HEK293 (cell line): ENCODE data around the gene CDKL2.
A peak's percentile ranks its signal among the peaks of the same experiment; 100 is the strongest.

Experiments used
- CTCF ChIA-PET: fragments of 350-600 bp; formaldehyde crosslinking; extraction: SDS; loops from one replicate; lab custom pipeline; 2021; ENCODE audit warnings: antibody characterized with exemption; lab: Yijun Ruan, JAX
- POLR2A ChIA-PET: fragments of 300-600 bp; formaldehyde crosslinking; extraction: SDS; loops from one replicate; lab custom pipeline; 2020; ENCODE audit warnings: antibody characterized with exemption, inconsistent platforms; lab: Yijun Ruan, JAX
- H3K27ac ChIP-seq: fragments of 200-500 bp; sonication (Bioruptor generic); 2 replicates; pipeline ENCODE4 v1.5.1; 2014; ENCODE audit warnings: low read depth, low read length, control low read depth, inconsistent platforms; ENCODE audit errors: extremely low read depth
- H3K36me3 ChIP-seq, 2 experiments: fragments of 200-500 bp in 1 of 2; sonication (Bioruptor generic) in 1 of 2; 1 replicate in 1 of 2; 2 replicates in 1 of 2; pipeline ENCODE4 v1.5.1; 2014 to 2017; ENCODE audit warnings: inconsistent platforms in 2 of 2, low read length in 2 of 2; ENCODE audit not compliant: control insufficient read depth in 2 of 2, insufficient read depth in 1 of 2
- H3K4me1 ChIP-seq: fragments of 200-500 bp; sonication (Bioruptor generic); 2 replicates; pipeline ENCODE4 v1.5.1; 2014; ENCODE audit warnings: mild to moderate bottlenecking, low read length, inconsistent platforms; ENCODE audit not compliant: control insufficient read depth, insufficient read depth
- H3K4me3 ChIP-seq: 2 replicates; pipeline ENCODE4 v1.5.1; 2011; ENCODE audit warnings: low read depth, mild to moderate bottlenecking, control low read depth, low read length, moderate library complexity
- H3K9me3 ChIP-seq: fragments of 200-500 bp; sonication (Bioruptor generic); 2 replicates; pipeline ENCODE4 v1.5.1; 2014; ENCODE audit warnings: low read depth, low read length, inconsistent platforms; ENCODE audit not compliant: control insufficient read depth, insufficient read depth
- BCL11A ChIP-seq: fragments of 450-650 bp; formaldehyde crosslinking; IDR thresholded peaks from 2 replicates; pipeline ENCODE4 v1.5.1; 2016; ENCODE audit warnings: low read depth, missing biosample characterization, missing genetic modification characterization
- GLIS1 ChIP-seq: fragments of 450-650 bp; formaldehyde crosslinking; IDR thresholded peaks from 2 replicates; pipeline ENCODE4 v1.5.1; 2016; ENCODE audit warnings: missing biosample characterization, missing genetic modification characterization
- GLIS2 ChIP-seq: fragments of 450-650 bp; formaldehyde crosslinking; IDR thresholded peaks from 2 replicates; pipeline ENCODE4 v1.5.1; 2016; ENCODE audit warnings: missing biosample characterization, missing genetic modification characterization
- PBX3 ChIP-seq: sonication (generic); formaldehyde crosslinking; IDR thresholded peaks from 2 replicates; pipeline ENCODE4 v1.8.1; 2022; ENCODE audit warnings: mild to moderate bottlenecking, moderate library complexity, missing genetic modification reagents
- RBAK ChIP-seq: fragments of 450-650 bp; formaldehyde crosslinking; IDR thresholded peaks from 2 replicates; pipeline ENCODE4 v1.5.1; 2016; ENCODE audit warnings: missing biosample characterization, missing genetic modification characterization
- REPIN1 ChIP-seq: fragments of 450-650 bp; formaldehyde crosslinking; IDR thresholded peaks from 2 replicates; pipeline ENCODE4 v1.5.1; 2017; ENCODE audit warnings: missing biosample characterization, missing genetic modification characterization, low read depth
- SP2 ChIP-seq: fragments of 450-650 bp; formaldehyde crosslinking; IDR thresholded peaks from 2 replicates; pipeline ENCODE4 v1.5.1; 2016; ENCODE audit warnings: missing biosample characterization, missing genetic modification characterization
- SP7 ChIP-seq: fragments of 450-650 bp; formaldehyde crosslinking; IDR thresholded peaks from 2 replicates; pipeline ENCODE4 v1.5.1; 2016; ENCODE audit warnings: missing biosample characterization, missing genetic modification characterization
- ZBTB11 ChIP-seq: fragments of 450-650 bp; formaldehyde crosslinking; conservative IDR thresholded peaks from 2 replicates; pipeline ENCODE4 v1.5.1; 2016; ENCODE audit warnings: low read depth, missing biosample characterization, missing genetic modification characterization
- ZNF112 ChIP-seq: fragments of 450-650 bp; formaldehyde crosslinking; IDR thresholded peaks from 2 replicates; pipeline ENCODE4 v1.5.0; 2017; ENCODE audit warnings: missing biosample characterization, missing genetic modification characterization
- ZNF132 ChIP-seq: fragments of 450-650 bp; formaldehyde crosslinking; IDR thresholded peaks from 2 replicates; pipeline ENCODE4 v1.5.1; 2017; ENCODE audit warnings: missing biosample characterization, missing genetic modification characterization, borderline replicate concordance
- ZNF155 ChIP-seq: fragments of 450-650 bp; formaldehyde crosslinking; IDR thresholded peaks from 2 replicates; pipeline ENCODE4 v1.5.1; 2016; ENCODE audit warnings: missing biosample characterization, missing genetic modification characterization
- ZNF157 ChIP-seq: fragments of 450-650 bp; formaldehyde crosslinking; IDR thresholded peaks from 2 replicates; pipeline ENCODE4 v1.5.1; 2016; ENCODE audit warnings: missing biosample characterization, missing genetic modification characterization
- ZNF175 ChIP-seq: fragments of 450-650 bp; formaldehyde crosslinking; IDR thresholded peaks from 2 replicates; pipeline ENCODE4 v1.5.1; 2016; ENCODE audit warnings: missing biosample characterization, missing genetic modification characterization
- ZNF2 ChIP-seq: fragments of 450-650 bp; formaldehyde crosslinking; IDR thresholded peaks from 2 replicates; pipeline ENCODE4 v1.5.1; 2016; ENCODE audit warnings: missing biosample characterization, missing genetic modification characterization
- ZNF202 ChIP-seq: fragments of 450-650 bp; formaldehyde crosslinking; IDR thresholded peaks from 2 replicates; pipeline ENCODE4 v1.5.1; 2016; ENCODE audit warnings: missing biosample characterization, missing genetic modification characterization, borderline replicate concordance
- ZNF292 ChIP-seq: fragments of 450-650 bp; formaldehyde crosslinking; IDR thresholded peaks from 2 replicates; pipeline ENCODE4 v1.5.1; 2016; ENCODE audit warnings: low read depth, missing biosample characterization, missing genetic modification characterization, borderline replicate concordance
- ZNF311 ChIP-seq: fragments of 450-650 bp; formaldehyde crosslinking; IDR thresholded peaks from 2 replicates; pipeline ENCODE4 v1.5.1; 2017; ENCODE audit warnings: missing biosample characterization, missing genetic modification characterization, borderline replicate concordance
- ZNF433 ChIP-seq: fragments of 450-650 bp; formaldehyde crosslinking; IDR thresholded peaks from 2 replicates; pipeline ENCODE4 v1.5.1; 2016; ENCODE audit warnings: missing biosample characterization, missing genetic modification characterization, low read depth
- ZNF560 ChIP-seq: fragments of 450-650 bp; formaldehyde crosslinking; IDR thresholded peaks from 2 replicates; pipeline ENCODE4 v1.5.1; 2017; ENCODE audit warnings: missing biosample characterization, missing genetic modification characterization, borderline replicate concordance
- ZNF660 ChIP-seq: fragments of 450-650 bp; IDR thresholded peaks from 2 replicates; pipeline ENCODE4 v1.5.1; 2018; ENCODE audit warnings: missing biosample characterization, mild to moderate bottlenecking, missing genetic modification characterization
- ZNF707 ChIP-seq: fragments of 450-650 bp; formaldehyde crosslinking; IDR thresholded peaks from 2 replicates; pipeline ENCODE4 v1.5.1; 2016; ENCODE audit warnings: missing biosample characterization, missing genetic modification characterization
- TF ChIP-seq, protein P1 (sequence below): fragments of 450-650 bp; formaldehyde crosslinking; IDR thresholded peaks from 2 replicates; pipeline ENCODE4 v1.5.1; 2016; ENCODE audit warnings: missing biosample characterization, missing genetic modification characterization
- TF ChIP-seq, protein P2 (sequence below): fragments of 450-650 bp; formaldehyde crosslinking; IDR thresholded peaks from 2 replicates; pipeline ENCODE4 v1.5.1; 2017; ENCODE audit warnings: missing biosample characterization, missing genetic modification characterization

Gene CDKL2

DNA sequence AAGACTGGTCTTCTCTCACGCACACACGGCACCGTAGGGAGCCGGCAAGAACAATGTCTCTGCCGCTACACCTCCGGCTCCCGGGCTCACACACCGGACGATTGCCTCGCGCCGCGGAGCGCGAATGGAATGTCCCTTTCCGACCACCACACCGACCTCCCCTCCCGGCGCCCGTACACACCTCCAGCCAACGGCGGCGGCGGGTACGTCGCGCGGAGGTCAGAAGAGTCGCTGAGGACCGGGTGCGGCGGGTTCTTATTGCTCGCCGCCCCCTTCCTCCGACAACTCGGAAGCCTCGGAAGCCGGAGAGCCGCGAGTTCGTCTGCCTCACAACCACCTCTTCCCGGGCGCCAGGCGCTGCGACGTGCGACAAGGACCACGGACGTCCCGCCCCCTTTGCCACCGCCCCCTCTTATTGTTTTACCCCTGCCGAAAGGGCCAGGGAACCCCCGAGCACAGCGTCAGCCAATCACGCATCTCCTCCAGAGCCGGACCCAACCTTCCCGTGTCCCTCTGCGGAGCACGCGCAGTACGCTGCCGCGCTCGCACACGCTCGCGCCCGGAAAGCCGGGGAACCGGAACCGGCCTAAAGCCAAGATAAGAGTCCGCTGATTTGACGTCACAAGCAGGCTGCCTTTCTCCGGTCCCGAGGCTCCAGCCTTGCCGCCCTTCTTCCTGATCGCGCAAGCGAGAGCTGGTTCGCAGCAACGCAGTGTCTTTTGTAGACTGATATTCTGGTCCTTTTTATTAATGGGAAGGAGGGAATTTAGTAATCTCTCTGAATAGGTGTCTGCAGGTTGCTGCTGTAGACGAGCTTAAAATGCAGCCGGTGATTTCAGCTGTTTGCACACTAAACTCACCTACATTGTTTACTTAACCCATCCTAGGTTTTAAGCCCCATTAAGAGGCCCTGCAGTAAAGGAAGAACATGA lies 43.0 kb upstream of the CDKL2 start, which contains the start of gene G3BP2 (continued):
- TF ChIP-seq PBX3 (CRISPR knock-in tag): peak; percentile 41; the same call in 1 of the 2 replicates
- TF ChIP-seq ZBTB11 (tag by site-specific recombination): peak; percentile 74
- TF ChIP-seq ZNF155 (tag by site-specific recombination): no peak
- peak; percentile 5; the same call in 1 of the 2 replicates for TF ChIP-seq SP7 (tag by site-specific recombination)
- TF ChIP-seq BCL11A (tag by site-specific recombination): no peak
- 0 out of 2 replicates have a peak, but pooled peaks have one; percentile 3 for TF ChIP-seq ZNF2 (tag by site-specific recombination)
- peak; percentile 96 for TF ChIP-seq SP2 (tag by site-specific recombination)
- TF ChIP-seq RBAK: no peak
- TF ChIP-seq, protein P1, sequence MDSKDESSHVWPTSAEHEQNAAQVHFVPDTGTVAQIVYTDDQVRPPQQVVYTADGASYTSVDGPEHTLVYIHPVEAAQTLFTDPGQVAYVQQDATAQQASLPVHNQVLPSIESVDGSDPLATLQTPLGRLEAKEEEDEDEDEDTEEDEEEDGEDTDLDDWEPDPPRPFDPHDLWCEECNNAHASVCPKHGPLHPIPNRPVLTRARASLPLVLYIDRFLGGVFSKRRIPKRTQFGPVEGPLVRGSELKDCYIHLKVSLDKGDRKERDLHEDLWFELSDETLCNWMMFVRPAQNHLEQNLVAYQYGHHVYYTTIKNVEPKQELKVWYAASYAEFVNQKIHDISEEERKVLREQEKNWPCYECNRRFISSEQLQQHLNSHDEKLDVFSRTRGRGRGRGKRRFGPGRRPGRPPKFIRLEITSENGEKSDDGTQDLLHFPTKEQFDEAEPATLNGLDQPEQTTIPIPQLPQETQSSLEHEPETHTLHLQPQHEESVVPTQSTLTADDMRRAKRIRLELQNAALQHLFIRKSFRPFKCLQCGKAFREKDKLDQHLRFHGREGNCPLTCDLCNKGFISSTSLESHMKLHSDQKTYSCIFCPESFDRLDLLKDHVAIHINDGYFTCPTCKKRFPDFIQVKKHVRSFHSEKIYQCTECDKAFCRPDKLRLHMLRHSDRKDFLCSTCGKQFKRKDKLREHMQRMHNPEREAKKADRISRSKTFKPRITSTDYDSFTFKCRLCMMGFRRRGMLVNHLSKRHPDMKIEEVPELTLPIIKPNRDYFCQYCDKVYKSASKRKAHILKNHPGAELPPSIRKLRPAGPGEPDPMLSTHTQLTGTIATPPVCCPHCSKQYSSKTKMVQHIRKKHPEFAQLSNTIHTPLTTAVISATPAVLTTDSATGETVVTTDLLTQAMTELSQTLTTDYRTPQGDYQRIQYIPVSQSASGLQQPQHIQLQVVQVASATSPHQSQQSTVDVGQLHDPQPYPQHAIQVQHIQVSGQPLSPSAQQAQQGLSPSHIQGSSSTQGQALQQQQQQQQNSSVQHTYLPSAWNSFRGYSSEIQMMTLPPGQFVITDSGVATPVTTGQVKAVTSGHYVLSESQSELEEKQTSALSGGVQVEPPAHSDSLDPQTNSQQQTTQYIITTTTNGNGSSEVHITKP (tag by site-specific recombination): peak; percentile 55
- TF ChIP-seq ZNF660 (tag by site-specific recombination): 0 out of 2 replicates have a peak, but pooled peaks have one; percentile 37
- TF ChIP-seq REPIN1 (tag by site-specific recombination): no peak
- no peak for TF ChIP-seq ZNF175 (tag by site-specific recombination)
- TF ChIP-seq ZNF707 (tag by site-specific recombination): no peak

GRCh38 chr4:75672461-75673026 lies 42.2 kb upstream of the CDKL2 start:
- ChIA-PET CTCF (no interaction called here), POLR2A (interaction anchor here (1.7 to 5.5 kb wide), 2 partner anchors 42 to 52 kb away, joined by 7 to 44 read pairs; partner anchors contain the start of genes CDKL2 and USO1)
- TF ChIP-seq ZNF311 (tag by site-specific recombination): no peak
- no peak for TF ChIP-seq ZNF132 (tag by site-specific recombination)
- TF ChIP-seq ZNF292 (tag by site-specific recombination): no peak
- TF ChIP-seq ZNF112: no peak
- TF ChIP-seq ZNF202 (tag by site-specific recombination): no peak
- no peak for TF ChIP-seq ZNF433
- no peak for TF ChIP-seq ZNF175 (tag by site-specific recombination)
- no peak for TF ChIP-seq GLIS1 (tag by site-specific recombination)
- TF ChIP-seq GLIS2: peak; percentile 64; the same call in 1 of the 2 replicates
- no peak for TF ChIP-seq ZNF157 (tag by site-specific recombination)
- TF ChIP-seq, protein P2, sequence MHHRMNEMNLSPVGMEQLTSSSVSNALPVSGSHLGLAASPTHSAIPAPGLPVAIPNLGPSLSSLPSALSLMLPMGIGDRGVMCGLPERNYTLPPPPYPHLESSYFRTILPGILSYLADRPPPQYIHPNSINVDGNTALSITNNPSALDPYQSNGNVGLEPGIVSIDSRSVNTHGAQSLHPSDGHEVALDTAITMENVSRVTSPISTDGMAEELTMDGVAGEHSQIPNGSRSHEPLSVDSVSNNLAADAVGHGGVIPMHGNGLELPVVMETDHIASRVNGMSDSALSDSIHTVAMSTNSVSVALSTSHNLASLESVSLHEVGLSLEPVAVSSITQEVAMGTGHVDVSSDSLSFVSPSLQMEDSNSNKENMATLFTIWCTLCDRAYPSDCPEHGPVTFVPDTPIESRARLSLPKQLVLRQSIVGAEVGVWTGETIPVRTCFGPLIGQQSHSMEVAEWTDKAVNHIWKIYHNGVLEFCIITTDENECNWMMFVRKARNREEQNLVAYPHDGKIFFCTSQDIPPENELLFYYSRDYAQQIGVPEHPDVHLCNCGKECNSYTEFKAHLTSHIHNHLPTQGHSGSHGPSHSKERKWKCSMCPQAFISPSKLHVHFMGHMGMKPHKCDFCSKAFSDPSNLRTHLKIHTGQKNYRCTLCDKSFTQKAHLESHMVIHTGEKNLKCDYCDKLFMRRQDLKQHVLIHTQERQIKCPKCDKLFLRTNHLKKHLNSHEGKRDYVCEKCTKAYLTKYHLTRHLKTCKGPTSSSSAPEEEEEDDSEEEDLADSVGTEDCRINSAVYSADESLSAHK: no peak
- TF ChIP-seq ZNF560 (tag by site-specific recombination): no peak

More at GRCh38 chr4:75672461-75673026, 42.2 kb upstream of the CDKL2 start:
- no peaks in the 10 kb centered on the region for H3K9me3 ChIP-seq
- peak overlapping the region; percentile 94 for H3K27ac ChIP-seq
- H3K36me3 ChIP-seq: no peaks in the 10 kb centered on the region
- H3K4me3 ChIP-seq: peak overlapping the region; percentile 95
- peaks cover 10% of the 10 kb centered on the region for H3K4me1 ChIP-seq
